SK-N-SH treated with all-trans-retinoic acid at 6 μM for 48 hours (cell line): Measurements from ENCODE around the gene RGS13.

Experiments
- ATAC-seq: fragments of 200-7000 bp; cut with Tn5 transposase; 3 replicates; pipeline ENCODE4 v1.9.1; 2020; ENCODE audit warnings: mild to moderate bottlenecking, moderate library complexity
- BACH2 ChIP-seq: fragments of 250-450 bp; sonication (Bioruptor Pico); IDR thresholded peaks from 2 replicates; pipeline ENCODE4 v1.9.0; 2021; ENCODE audit warnings: mild to moderate bottlenecking, borderline replicate concordance
- CREB5 ChIP-seq: fragments of 250-450 bp; sonication (Bioruptor Pico); IDR thresholded peaks from 2 replicates; pipeline ENCODE4 v1.5.1; 2020; ENCODE audit warnings: low read depth, mild to moderate bottlenecking, moderate library complexity
- CSDC2 ChIP-seq: fragments of 250-450 bp; sonication (Bioruptor Pico); IDR thresholded peaks from 2 replicates; pipeline ENCODE4 v1.5.0; 2020; ENCODE audit warnings: mild to moderate bottlenecking, moderate library complexity
- CSRNP3 ChIP-seq: fragments of 250-450 bp; sonication (Bioruptor Pico); IDR thresholded peaks from 2 replicates; pipeline ENCODE4 v1.5.1; 2021; ENCODE audit warnings: mild to moderate bottlenecking, moderate library complexity
- ESRRG ChIP-seq: fragments of 250-450 bp; sonication (Bioruptor Pico); IDR thresholded peaks from 2 replicates; pipeline ENCODE4 v1.6.1; 2021; ENCODE audit warnings: mild to moderate bottlenecking
- GLIS3 ChIP-seq: fragments of 250-450 bp; sonication (Bioruptor Pico); IDR thresholded peaks from 2 replicates; pipeline ENCODE4 v1.5.0; 2020; ENCODE audit warnings: mild to moderate bottlenecking, moderate library complexity
- ISL1 ChIP-seq: fragments of 250-450 bp; sonication (Bioruptor Pico); IDR thresholded peaks from 2 replicates; pipeline ENCODE4 v2.1.2; 2022; ENCODE audit warnings: mild to moderate bottlenecking, moderate library complexity
- OSR1 ChIP-seq: fragments of 250-450 bp; sonication (Bioruptor Pico); IDR thresholded peaks from 2 replicates; pipeline ENCODE4 v1.8.0; 2022; ENCODE audit warnings: moderate library complexity, mild to moderate bottlenecking, inconsistent platforms
- PATZ1 ChIP-seq: fragments of 250-450 bp; sonication (Bioruptor Pico); IDR thresholded peaks from 2 replicates; pipeline ENCODE4 v1.8.0; 2020; ENCODE audit warnings: mild to moderate bottlenecking, moderate library complexity, borderline replicate concordance
- POU6F1 ChIP-seq: fragments of 250-450 bp; sonication (Bioruptor Pico); IDR thresholded peaks from 2 replicates; pipeline ENCODE4 v1.8.0; 2021; ENCODE audit warnings: low read depth, mild to moderate bottlenecking, moderate library complexity, borderline replicate concordance
- PPARA ChIP-seq: fragments of 250-450 bp; sonication (Bioruptor Pico); IDR thresholded peaks from 2 replicates; pipeline ENCODE4 v1.5.0; 2020; ENCODE audit warnings: mild to moderate bottlenecking, borderline replicate concordance
- RARB ChIP-seq: fragments of 250-450 bp; sonication (Bioruptor Pico); IDR thresholded peaks from 2 replicates; pipeline ENCODE4 v1.8.0; 2021; ENCODE audit warnings: mild to moderate bottlenecking, moderate library complexity
- SNAI2 ChIP-seq: fragments of 250-450 bp; sonication (Bioruptor Pico); IDR thresholded peaks from 2 replicates; pipeline ENCODE4 v1.5.0; 2020; ENCODE audit warnings: mild to moderate bottlenecking, moderate library complexity
- TCF4 ChIP-seq: fragments of 250-450 bp; sonication (Bioruptor Pico); IDR thresholded peaks from 2 replicates; pipeline ENCODE4 v1.8.0; 2021; ENCODE audit warnings: mild to moderate bottlenecking, moderate library complexity, borderline replicate concordance
- TOX ChIP-seq: fragments of 250-450 bp; sonication (Bioruptor Pico); IDR thresholded peaks from 2 replicates; pipeline ENCODE4 v1.8.0; 2021; ENCODE audit warnings: mild to moderate bottlenecking, moderate library complexity, borderline replicate concordance
- TSHZ2 ChIP-seq: fragments of 250-450 bp; sonication (Bioruptor Pico); IDR thresholded peaks from 2 replicates; pipeline ENCODE4 v1.5.0; 2020; ENCODE audit warnings: mild to moderate bottlenecking, moderate library complexity
- ZC3H10 ChIP-seq: fragments of 250-450 bp; sonication (Bioruptor Pico); IDR thresholded peaks from 2 replicates; pipeline ENCODE4 v1.5.1; 2021; ENCODE audit warnings: mild to moderate bottlenecking, moderate library complexity
- ZFP3 ChIP-seq: fragments of 250-450 bp; sonication (Bioruptor Pico); IDR thresholded peaks from 2 replicates; pipeline ENCODE4 v1.5.0; 2020; ENCODE audit warnings: mild to moderate bottlenecking, moderate library complexity
- ZFP30 ChIP-seq: fragments of 450-650 bp; formaldehyde crosslinking; IDR thresholded peaks from 2 replicates; pipeline ENCODE4 v1.5.0; 2022; ENCODE audit warnings: mild to moderate bottlenecking, moderate library complexity
- ZNF565 ChIP-seq: fragments of 450-650 bp; formaldehyde crosslinking; conservative IDR thresholded peaks from 2 replicates; pipeline ENCODE4 v1.5.0; 2020; ENCODE audit warnings: low read depth, mild to moderate bottlenecking, moderate library complexity
- ZNF70 ChIP-seq: fragments of 450-650 bp; formaldehyde crosslinking; IDR thresholded peaks from 2 replicates; pipeline ENCODE4 v1.5.0; 2020; ENCODE audit warnings: mild to moderate bottlenecking, moderate library complexity
- ZNF8 ChIP-seq: fragments of 450-650 bp; formaldehyde crosslinking; IDR thresholded peaks from 2 replicates; pipeline ENCODE4 v1.5.0; 2020; ENCODE audit warnings: mild to moderate bottlenecking, moderate library complexity

RGS13 gene

GRCh38 chr1:192600275-192600674, 35.7 kb upstream of the RGS13 start:
- TF ChIP-seq TCF4 (CRISPR knock-in tag): no peak
- no peak for TF ChIP-seq CSDC2 (CRISPR knock-in tag)
- no peak for TF ChIP-seq PATZ1 (CRISPR knock-in tag)
- TF ChIP-seq ZNF70 (CRISPR knock-in tag): no peak
- no peak for TF ChIP-seq TSHZ2
- no peak for TF ChIP-seq SNAI2 (CRISPR knock-in tag)
- no peak for TF ChIP-seq CSRNP3 (CRISPR knock-in tag)
- no peak for TF ChIP-seq ZC3H10
- no peak for TF ChIP-seq ZNF8
- TF ChIP-seq TOX: no peak
- TF ChIP-seq GLIS3 (CRISPR knock-in tag): no peak
- TF ChIP-seq ZFP3 (CRISPR knock-in tag): no peak
- no peak for TF ChIP-seq PPARA (CRISPR knock-in tag)
- no peak for TF ChIP-seq ZFP30 (CRISPR knock-in tag)
- no peak for TF ChIP-seq ISL1
- no peak for TF ChIP-seq ESRRG
- no peak for TF ChIP-seq BACH2 (CRISPR knock-in tag)
- TF ChIP-seq POU6F1 (CRISPR knock-in tag): no peak
- TF ChIP-seq OSR1 (CRISPR knock-in tag): no peak
- TF ChIP-seq, all 23 proteins: peak for 0
- ATAC-seq: no peak

- TF ChIP-seq ZNF70 (CRISPR knock-in tag): no peak
- TF ChIP-seq TCF4 (CRISPR knock-in tag): no peak
- 0 out of 2 replicates have a peak, but pooled peaks have one; percentile 16 for TF ChIP-seq TOX
- TF ChIP-seq RARB (CRISPR knock-in tag): no peak
- TF ChIP-seq ZNF565 (CRISPR knock-in tag): no peak
- peak; percentile 18; the same call in 2 of the 3 replicates for ATAC-seq
Measured at GRCh38 chr1:192601143-192601542, 34.8 kb upstream of the RGS13 start.

- ATAC-seq: peak; percentile 49
- TF ChIP-seq TOX (no peak), GLIS3 (CRISPR knock-in tag) (no peak), ZFP30 (CRISPR knock-in tag) (no peak), RARB (CRISPR knock-in tag) (no peak), ZC3H10 (no peak), TSHZ2 (no peak), CSRNP3 (CRISPR knock-in tag) (no peak), PATZ1 (CRISPR knock-in tag) (no peak), CREB5 (no peak), SNAI2 (CRISPR knock-in tag) (no peak)
Measured at GRCh38 chr1:192601567-192601966, 34.4 kb upstream of the RGS13 start.
